ENCODE data around the gene NAA16. TPM values are rescaled to one million over a fixed set of nuclear protein-coding genes. Genes with fewer than 3 reads are reported as not detected.

NAA16 gene
- total RNA-seq, 1 experiment from 2014 or later: 12.1 TPM

DNA sequence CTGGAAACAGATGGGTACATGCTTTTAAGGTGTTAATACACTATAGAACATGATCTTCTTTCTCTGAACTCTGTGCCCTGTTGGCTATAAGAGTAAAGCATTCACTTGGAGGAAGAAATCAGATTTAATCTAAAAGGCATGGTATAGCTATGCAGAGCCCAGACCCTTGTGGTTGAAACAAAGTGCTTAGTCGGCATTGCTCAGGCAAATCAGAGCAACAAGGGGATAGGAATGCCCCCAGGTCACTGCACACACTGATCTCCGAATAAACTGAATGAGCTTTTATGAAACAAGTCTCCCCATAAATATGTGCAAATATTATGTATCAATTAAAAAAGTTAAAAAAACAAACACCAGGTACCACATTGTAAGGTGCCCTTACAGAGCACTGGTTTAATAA, 94.3 kb downstream of the NAA16 start:
- intact Hi-C loops (cut with micrococcal nuclease; ENCODE audit: unreplicated experiment): no loop called here
- H3K4me3 ChIP-seq: no peak overlapping the region
- H3K4me2 ChIP-seq: no peak overlapping the region
- no peaks in the 10 kb centered on the region for H3K27me3 ChIP-seq (ENCODE audit: insufficient read depth, low read depth)
- CTCF ChIA-PET: no interaction called here
- no peaks in the 10 kb centered on the region for H3K36me3 ChIP-seq (ENCODE audit: low read depth)
- no TSS peak for BruUV-seq (replicated peaks)
- H3F3A ChIP-seq (ENCODE audit: insufficient read depth, low read depth): no peaks in the 10 kb centered on the region
- no peaks in the 10 kb centered on the region for H3K9me2 ChIP-seq (ENCODE audit: insufficient read depth)
- no peaks in the 10 kb centered on the region for H4K20me1 ChIP-seq (ENCODE audit: insufficient read depth)
- H3K4me1 ChIP-seq (replicated peaks; ENCODE audit: insufficient read depth): no peaks in the 10 kb centered on the region
- no peak overlapping the region for H2AFZ ChIP-seq
- H3K27ac ChIP-seq: no peak overlapping the region
- H3K9me3 ChIP-seq (ENCODE audit: insufficient read depth, low read depth): no peaks in the 10 kb centered on the region
- TF ChIP-seq, protein P1, sequence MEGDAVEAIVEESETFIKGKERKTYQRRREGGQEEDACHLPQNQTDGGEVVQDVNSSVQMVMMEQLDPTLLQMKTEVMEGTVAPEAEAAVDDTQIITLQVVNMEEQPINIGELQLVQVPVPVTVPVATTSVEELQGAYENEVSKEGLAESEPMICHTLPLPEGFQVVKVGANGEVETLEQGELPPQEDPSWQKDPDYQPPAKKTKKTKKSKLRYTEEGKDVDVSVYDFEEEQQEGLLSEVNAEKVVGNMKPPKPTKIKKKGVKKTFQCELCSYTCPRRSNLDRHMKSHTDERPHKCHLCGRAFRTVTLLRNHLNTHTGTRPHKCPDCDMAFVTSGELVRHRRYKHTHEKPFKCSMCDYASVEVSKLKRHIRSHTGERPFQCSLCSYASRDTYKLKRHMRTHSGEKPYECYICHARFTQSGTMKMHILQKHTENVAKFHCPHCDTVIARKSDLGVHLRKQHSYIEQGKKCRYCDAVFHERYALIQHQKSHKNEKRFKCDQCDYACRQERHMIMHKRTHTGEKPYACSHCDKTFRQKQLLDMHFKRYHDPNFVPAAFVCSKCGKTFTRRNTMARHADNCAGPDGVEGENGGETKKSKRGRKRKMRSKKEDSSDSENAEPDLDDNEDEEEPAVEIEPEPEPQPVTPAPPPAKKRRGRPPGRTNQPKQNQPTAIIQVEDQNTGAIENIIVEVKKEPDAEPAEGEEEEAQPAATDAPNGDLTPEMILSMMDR (conservative IDR thresholded peaks at IDR 0.05): no peak
- TF ChIP-seq EZH2 (IDR thresholded peaks at IDR 0.05; ENCODE audit: low read depth): no peak
- POLR2A ChIA-PET (ENCODE audit: unreplicated experiment): no interaction called here
- no peaks in the 10 kb centered on the region for H3K79me2 ChIP-seq (ENCODE audit: low read depth)
- no peak for DNase-seq

DNA sequence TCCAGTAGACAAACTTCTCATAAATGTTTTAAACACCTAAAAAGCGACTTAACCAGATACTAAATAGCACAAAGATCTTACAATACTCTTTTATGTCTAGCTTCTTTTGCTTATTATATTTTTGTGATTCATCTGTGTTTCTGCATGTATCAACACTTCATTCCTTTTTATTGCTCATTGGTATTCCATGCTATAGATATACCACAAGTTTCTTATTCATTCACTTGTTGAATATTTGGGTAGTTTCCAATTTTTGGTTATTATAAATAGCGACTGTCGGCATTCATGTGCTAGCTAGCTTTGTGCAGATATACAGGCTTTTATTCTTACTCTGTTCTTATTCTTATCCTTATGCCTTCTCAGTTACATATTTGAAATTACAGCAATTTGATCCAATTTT, 96.3 kb downstream of the NAA16 start:
- Histone ChIP-seq H2AFZ (no peak overlapping the region), H3K9me2 (ENCODE audit: insufficient read depth) (no peaks in the 10 kb centered on the region), H3K9me3 (ENCODE audit: insufficient read depth, low read depth) (no peaks in the 10 kb centered on the region), H3K4me2 (no peak overlapping the region), H3F3A (ENCODE audit: insufficient read depth, low read depth) (no peaks in the 10 kb centered on the region), H3K27me3 (ENCODE audit: insufficient read depth, low read depth) (no peaks in the 10 kb centered on the region), H3K4me3 (no peak overlapping the region), H4K20me1 (ENCODE audit: insufficient read depth) (no peaks in the 10 kb centered on the region), H3K27ac (no peak overlapping the region), H3K4me1 (replicated peaks; ENCODE audit: insufficient read depth) (no peaks in the 10 kb centered on the region), H3K79me2 (ENCODE audit: low read depth) (no peaks in the 10 kb centered on the region), H3K36me3 (ENCODE audit: low read depth) (no peaks in the 10 kb centered on the region)
- no TSS peak for BruUV-seq (replicated peaks)
- POLR2A ChIA-PET (ENCODE audit: unreplicated experiment): interaction anchor here (0.6 kb wide), 1 partner anchor 323 kb away, joined by 9 read pairs; no protein-coding TSS in a partner anchor
- intact Hi-C loops (cut with micrococcal nuclease; ENCODE audit: unreplicated experiment): no loop called here
- no peak for DNase-seq
- no peak for TF ChIP-seq EZH2 (IDR thresholded peaks at IDR 0.05; ENCODE audit: low read depth)
- TF ChIP-seq, protein P1 (conservative IDR thresholded peaks at IDR 0.05): no peak
- CTCF ChIA-PET: no interaction called here

DNA sequence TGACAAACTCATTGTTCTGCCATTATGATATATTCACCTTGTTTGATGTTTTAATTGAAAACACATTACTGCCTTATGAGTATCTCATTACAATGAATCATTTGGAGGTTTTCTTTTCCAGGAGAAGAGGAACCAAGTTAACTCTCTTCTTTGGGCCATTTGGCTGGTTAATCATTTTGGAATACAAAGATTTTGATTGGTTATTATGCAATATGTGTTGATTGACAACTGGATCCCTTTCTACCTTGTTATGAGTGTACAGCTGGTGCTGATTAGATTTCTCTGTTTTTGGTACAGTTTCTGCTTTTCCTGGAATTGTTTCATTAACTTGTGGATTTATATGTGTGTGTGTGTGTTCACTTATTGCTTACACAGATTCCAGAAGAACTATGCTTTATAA, 97.1 kb downstream of the NAA16 start:
- intact Hi-C loops (cut with micrococcal nuclease; ENCODE audit: unreplicated experiment): no loop called here
- no peak overlapping the region for H3K27ac ChIP-seq
- no peaks in the 10 kb centered on the region for H3F3A ChIP-seq (ENCODE audit: insufficient read depth, low read depth)
- H2AFZ ChIP-seq: no peak overlapping the region
- H3K79me2 ChIP-seq (ENCODE audit: low read depth): no peaks in the 10 kb centered on the region
- DNase-seq: no peak
- no peaks in the 10 kb centered on the region for H3K9me2 ChIP-seq (ENCODE audit: insufficient read depth)
- no peaks in the 10 kb centered on the region for H3K27me3 ChIP-seq (ENCODE audit: insufficient read depth, low read depth)
- no peaks in the 10 kb centered on the region for H4K20me1 ChIP-seq (ENCODE audit: insufficient read depth)
- no peak overlapping the region for H3K4me2 ChIP-seq
- ChIA-PET CTCF (no interaction called here), POLR2A (ENCODE audit: unreplicated experiment) (no interaction called here)
- H3K4me1 ChIP-seq (replicated peaks; ENCODE audit: insufficient read depth): no peaks in the 10 kb centered on the region
- H3K36me3 ChIP-seq (ENCODE audit: low read depth): no peaks in the 10 kb centered on the region
- no TSS peak for BruUV-seq (replicated peaks)
- no peak overlapping the region for H3K4me3 ChIP-seq
- TF ChIP-seq, protein P1 (conservative IDR thresholded peaks at IDR 0.05): no peak
- TF ChIP-seq EZH2 (IDR thresholded peaks at IDR 0.05; ENCODE audit: low read depth): no peak
- no peaks in the 10 kb centered on the region for H3K9me3 ChIP-seq (ENCODE audit: insufficient read depth, low read depth)

Data from PC-9 (cell line).